GM12872 (cell line): ENCODE results near the gene TRIP11.

Experiments used
- TF ChIP-seq, protein P1 (sequence below): IDR thresholded peaks from 3 replicates; pipeline ENCODE4 v1.5.1; 2011; ENCODE audit warnings: low read depth, mild to moderate bottlenecking, low read length, moderate library complexity; ENCODE audit not compliant: insufficient read depth

TRIP11 gene

DNA sequence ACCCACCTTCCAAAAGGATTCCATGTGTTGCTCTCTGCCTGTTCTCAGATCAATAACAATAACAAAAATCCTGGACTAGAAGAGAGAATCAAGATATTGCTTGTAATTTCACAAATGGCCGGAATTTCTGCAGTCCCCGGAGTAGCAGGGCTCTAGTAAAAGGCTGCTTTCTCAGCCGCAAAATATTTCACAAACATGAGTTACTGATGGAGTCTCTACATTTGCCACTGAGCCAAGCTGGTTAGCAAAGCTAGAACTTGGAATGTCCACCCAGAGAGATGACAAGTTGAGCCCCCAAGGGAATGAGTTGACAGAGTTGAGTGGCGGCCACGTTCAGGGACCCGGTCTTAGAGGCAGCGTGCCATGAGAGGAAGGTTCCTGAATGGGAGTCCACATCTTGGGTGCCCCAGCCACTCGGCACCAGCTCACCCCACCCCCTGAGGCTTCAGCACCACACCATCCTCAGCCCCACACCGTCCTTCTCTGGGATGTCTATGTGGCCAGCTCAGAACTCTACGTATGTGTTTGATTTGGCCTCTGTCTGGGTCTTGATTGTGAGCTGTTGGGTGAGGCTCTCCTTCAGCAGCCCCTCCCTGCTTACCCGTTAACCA lies 108.3 kb downstream of the TRIP11 start:
- TF ChIP-seq, protein P1, sequence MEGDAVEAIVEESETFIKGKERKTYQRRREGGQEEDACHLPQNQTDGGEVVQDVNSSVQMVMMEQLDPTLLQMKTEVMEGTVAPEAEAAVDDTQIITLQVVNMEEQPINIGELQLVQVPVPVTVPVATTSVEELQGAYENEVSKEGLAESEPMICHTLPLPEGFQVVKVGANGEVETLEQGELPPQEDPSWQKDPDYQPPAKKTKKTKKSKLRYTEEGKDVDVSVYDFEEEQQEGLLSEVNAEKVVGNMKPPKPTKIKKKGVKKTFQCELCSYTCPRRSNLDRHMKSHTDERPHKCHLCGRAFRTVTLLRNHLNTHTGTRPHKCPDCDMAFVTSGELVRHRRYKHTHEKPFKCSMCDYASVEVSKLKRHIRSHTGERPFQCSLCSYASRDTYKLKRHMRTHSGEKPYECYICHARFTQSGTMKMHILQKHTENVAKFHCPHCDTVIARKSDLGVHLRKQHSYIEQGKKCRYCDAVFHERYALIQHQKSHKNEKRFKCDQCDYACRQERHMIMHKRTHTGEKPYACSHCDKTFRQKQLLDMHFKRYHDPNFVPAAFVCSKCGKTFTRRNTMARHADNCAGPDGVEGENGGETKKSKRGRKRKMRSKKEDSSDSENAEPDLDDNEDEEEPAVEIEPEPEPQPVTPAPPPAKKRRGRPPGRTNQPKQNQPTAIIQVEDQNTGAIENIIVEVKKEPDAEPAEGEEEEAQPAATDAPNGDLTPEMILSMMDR = no peak

GRCh38 chr14:91929700-91930099 lies 110.2 kb downstream of the TRIP11 start:
- TF ChIP-seq, protein P1 = no peak

- TF ChIP-seq, protein P1 = no peak
Observed at GRCh38 chr14:91927800-91928199, 112.1 kb downstream of the TRIP11 start.

DNA sequence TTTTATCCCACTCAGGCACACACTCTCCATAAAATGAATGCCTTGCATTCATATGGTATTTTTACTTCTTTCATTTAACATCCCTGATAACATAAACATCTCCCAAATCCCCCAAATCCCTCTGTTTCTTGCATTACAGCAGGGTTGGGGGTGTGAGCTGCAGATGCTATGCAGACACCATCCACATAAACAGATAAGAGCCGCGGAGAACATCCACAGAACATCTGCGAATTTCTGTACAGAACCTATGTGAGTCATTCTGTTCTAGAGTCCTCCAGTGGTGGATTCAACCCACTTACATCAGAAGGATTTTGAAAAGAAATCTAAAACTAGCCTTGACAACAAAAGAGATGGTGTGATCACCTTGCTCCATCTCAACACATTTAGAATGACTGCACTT lies 112.7 kb downstream of the TRIP11 start:
- TF ChIP-seq, protein P1 = no peak

DNA sequence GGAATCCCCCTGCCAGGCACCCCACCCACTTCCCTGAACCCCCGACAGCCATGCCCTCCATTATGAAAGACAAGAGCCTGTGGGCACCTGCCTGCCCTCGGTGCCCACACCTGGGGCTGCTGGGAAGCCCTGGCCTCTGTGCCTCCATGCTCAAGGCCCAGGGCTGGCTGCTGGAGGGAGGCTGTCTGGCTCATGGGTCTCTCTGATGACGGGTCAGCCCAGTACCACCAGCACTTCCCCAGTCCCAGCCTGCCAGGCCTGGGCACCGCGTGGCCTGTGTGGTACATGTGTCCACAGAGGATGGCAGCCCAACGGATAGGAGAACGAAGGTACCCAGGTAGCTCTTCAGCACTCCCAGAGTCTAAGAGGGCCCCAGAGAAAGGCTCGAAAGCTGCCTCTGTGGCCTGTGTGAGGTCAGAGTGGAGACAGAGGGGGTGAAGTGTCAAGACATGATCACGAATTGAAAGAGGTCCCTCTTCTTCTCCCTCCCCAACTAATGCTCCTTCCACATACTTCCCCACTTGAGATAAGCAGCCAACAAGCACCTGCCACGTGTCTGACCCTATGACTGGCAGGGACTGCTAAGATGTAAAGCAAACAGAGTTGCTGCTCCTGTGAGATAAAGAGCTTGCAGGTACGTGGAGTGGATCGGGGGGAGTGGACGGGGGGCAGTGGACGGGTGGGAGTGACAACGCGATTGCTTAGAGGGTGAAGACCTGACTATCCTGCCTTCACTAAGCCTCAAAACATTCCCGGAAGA lies 113.5 kb downstream of the TRIP11 start:
- TF ChIP-seq, protein P1 = no peak

DNA sequence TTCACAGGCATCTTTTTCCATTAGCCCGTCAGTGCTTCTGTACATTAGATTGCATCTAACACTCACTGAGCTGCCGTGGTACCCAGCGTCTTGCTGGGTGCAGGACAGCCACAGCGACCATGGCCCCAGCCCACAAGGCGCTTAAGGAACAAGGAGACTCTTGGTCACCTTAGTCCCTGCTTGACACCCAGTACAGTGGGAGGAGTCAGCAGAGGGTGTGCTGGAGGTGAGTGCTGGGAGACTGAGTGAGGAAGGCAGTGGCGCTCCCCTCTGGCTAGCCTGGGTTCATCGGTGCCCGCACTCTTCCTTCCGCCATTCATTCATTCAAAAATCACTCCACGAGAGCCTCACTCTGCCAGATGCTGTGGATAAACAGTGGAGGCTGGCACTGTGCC lies 114.1 kb downstream of the TRIP11 start:
- TF ChIP-seq, protein P1 = no peak

DNA sequence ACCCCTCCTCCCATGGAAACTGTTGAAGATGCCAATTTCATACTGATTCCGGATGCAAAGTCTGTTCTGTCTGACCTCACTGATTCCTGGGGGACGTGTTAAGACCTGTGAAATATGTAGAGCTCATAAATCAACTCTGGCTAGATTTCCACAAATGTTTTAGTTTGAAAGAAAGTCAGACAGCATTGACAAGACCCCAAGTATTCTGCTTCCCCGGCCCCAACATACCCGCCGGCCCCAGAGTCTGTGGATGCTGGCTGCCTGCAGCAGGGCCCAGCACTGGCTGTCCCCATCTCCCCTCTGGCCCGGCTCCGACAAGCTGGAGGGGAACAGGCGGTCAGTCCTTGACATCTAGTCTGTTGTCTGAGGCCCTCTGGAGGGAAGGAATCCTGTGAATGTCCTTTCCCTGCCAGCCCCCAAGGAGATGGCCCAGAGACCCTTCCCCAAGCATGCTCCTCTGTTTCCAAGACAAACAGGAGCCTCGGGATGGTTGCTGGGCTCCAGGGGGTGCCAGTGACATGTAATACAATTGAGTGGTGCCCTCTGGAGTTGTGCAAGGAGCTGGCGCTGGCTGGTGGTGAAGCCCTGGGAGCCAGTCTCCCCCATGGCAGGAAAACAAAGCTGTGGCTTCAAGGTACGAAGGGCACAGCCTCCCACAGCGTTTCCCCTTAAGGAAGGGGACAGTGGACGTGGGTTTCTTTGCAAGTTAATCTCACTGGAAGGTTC lies 114.7 kb downstream of the TRIP11 start:
- TF ChIP-seq, protein P1 = no peak
